Measurements from ENCODE around the gene HCRT.
"Not testable (repeated sequence)": the region's sequence is repeated elsewhere in the genome, so short reads cannot be mapped to it uniquely, and the experiment has no call there.

Gene HCRT

DNA sequence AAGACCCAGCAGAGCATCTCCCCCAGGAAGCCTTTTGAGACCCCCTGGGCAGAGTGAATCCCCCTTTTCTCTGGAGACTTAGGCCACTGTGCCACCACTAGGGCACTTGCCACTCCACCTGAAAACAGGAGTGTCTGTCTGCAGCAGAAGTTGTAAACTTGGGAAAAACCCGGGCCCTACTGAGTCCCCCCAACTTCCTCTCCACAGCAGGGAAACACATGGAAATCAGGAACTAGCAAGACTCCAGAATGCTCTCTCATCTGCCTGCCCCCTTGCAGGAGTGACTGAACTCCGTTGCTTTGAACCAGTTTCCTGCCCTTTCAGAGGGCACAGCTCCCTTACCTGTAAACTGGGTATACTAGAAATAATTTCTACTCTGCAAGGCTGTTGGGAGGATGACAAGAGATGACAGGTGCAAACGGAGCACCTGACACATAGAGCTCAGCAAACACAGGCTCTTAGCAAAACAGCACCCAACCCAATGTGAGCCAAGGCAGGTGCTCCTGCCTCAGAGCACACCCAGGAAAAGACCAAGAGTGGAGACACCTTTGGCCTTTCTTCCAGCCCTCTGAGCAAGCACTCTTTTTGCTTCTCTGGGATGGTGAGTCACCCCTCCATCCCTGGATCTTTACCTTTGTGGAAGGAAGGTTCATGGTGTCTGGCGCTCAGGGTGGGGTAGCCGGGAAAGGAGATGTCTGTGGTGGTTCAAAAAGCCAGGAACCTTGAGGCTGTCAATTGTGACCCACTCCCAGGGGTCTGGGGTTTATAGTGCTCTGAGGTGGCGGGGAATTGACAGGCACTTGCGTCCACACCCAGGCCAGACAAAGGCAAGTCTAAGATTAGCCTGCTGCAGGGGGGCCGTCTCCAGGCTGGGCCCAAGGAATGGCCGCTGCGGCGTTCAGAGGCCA, at the start of gene HCRT:
TSS of gene HCRT (minus strand) at position 740 of the 908 bp plus-strand sequence. CDS start at position 653, 87 bp downstream.
- no peak for DNase-seq (ENCODE audit: low spot score)

- DNase-seq (ENCODE audit: low spot score): no peak
These were observed 48.7 kb upstream of the HCRT start for GRCh38 chr17:42233994-42234393.

- DNase-seq (ENCODE audit: low spot score): no peak
These were observed 47.9 kb upstream of the HCRT start for GRCh38 chr17:42233156-42233555.

GRCh38 chr17:42230225-42230624, 45.0 kb upstream of the HCRT start:
- no peak for DNase-seq (ENCODE audit: low spot score)

DNA sequence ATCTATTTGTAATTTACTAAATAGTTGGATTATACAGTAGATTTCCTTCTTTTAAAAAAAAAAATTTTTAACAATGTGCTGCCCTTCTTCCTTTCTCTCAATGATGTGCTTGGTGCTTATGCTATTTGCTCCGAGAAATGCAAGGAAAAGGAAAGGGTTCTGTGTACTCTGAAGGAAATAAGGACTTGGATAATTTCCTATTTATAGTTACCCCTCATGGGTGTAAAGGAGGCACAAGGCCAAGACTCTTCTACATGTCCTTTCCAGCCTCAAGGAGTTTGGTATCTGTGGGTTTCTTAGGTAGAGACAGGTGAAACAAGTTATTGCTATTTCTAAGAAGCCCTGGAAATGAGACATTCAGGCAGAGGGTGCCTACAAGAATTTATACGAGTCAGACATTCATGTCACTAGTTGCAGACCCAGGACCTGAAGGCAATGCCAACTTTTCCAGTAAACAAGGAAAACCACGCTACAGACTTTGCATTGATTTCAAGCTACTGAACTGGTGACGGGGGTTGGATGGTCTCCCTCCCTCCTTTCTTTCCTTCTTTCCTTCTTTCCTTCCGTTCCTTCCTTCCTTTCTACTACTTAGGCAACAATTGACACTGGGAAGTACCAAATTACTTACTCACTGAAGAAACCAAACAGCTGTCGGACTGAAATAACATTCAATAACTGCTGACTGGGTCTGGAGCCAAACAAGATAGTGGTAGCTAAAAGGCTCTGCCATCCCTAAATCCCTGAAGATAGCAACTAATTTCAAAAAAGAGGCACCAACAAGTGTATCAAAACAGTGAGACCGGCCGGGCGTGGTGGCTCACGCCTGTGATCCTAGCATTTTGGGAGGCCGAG, 42.8 kb upstream of the HCRT start:
- DNase-seq (ENCODE audit: low spot score): no peak

- DNase-seq (ENCODE audit: low spot score): no peak
These were observed 40.4 kb upstream of the HCRT start for GRCh38 chr17:42225646-42226045.

- DNase-seq (ENCODE audit: low spot score): no peak
These were observed 39.4 kb upstream of the HCRT start for GRCh38 chr17:42224651-42225050.

- peak; percentile 76 for DNase-seq (ENCODE audit: low spot score)
These were observed 36.9 kb upstream of the HCRT start for GRCh38 chr17:42221886-42222745.

- not testable (repeated sequence) for DNase-seq (ENCODE audit: low spot score)
These were observed 34.0 kb upstream of the HCRT start for GRCh38 chr17:42219280-42219679.

DNA sequence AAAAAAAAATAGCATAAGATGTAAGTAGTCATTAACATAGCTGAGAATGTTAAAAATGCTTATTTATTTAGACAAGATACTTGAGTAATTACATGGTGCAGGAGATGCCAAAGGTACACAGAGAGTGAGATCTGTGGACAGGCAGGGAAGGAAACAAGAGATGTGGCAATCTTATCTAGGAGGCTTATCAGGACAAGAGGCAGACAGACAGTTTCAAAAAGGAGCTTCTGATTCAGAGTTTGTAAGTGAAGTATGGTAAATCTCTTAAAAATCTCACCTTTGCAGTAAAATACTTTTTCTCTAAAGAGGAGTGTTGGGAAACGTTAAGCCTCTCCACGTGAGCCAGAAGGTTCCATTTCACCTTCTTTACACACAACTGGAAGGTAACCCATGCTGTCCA, 28.9 kb upstream of the HCRT start:
- no peak for DNase-seq (ENCODE audit: low spot score)

- DNase-seq (ENCODE audit: low spot score): no peak
These were observed 27.1 kb upstream of the HCRT start for GRCh38 chr17:42212382-42212781.

- DNase-seq (ENCODE audit: low spot score): not testable (repeated sequence)
These were observed 26.7 kb upstream of the HCRT start for GRCh38 chr17:42211921-42212341.

- no peak for DNase-seq (ENCODE audit: low spot score)
These were observed 24.8 kb upstream of the HCRT start for GRCh38 chr17:42210046-42210445.

DNA sequence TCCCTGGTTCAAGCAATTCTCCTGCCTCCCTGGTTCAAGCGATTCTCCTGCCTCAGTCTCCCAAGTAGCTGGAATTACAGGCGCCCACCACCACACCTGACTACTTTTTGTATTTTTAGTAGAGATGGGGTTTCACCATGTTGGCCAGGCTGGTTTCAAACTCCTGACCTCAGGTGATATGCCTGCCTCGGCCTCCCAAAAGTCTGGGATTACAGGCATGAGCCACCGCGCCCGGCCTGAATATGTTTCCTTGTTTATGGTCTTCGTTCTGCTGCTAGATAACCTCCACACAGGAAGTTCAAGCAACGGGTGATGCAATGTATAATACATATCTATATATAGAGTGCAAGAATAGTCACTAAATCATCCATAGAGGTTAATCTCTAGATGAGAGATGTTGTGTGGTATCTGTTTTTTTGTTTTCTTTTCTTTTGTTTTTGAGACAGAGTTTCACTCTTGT, 20.9 kb upstream of the HCRT start:
- not testable (repeated sequence) for DNase-seq (ENCODE audit: low spot score)

DNA sequence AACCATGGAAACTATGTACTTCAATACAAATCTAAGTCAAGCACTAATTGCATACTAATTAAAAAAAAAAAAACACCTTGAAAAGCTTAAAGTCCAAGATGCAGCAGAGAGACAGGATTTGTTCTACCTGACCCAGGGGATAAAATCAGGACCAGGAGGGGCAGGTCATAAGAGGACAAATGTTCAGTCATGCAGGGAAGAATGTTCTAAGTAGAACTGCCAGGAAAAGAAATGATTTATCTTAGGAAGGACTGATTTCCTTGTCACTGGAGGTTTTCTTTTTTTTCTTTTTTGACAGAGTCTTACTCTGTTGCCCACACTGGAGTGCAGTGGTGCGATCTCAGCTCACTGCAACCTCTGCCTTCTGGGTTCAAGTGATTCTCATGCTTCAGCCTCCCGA, 18.1 kb upstream of the HCRT start:
- no peak for DNase-seq (ENCODE audit: low spot score)

GRCh38 chr17:42202696-42203095, 17.4 kb upstream of the HCRT start:
- no peak for DNase-seq (ENCODE audit: low spot score)

GRCh38 chr17:42202159-42202558, 16.9 kb upstream of the HCRT start:
- no peak for DNase-seq (ENCODE audit: low spot score)

GRCh38 chr17:42201458-42201772, 16.2 kb upstream of the HCRT start:
- no peak for DNase-seq (ENCODE audit: low spot score)

- no peak for DNase-seq (ENCODE audit: low spot score)
These were observed 15.6 kb upstream of the HCRT start for GRCh38 chr17:42200706-42201457.

GRCh38 chr17:42199416-42200011, 14.3 kb upstream of the HCRT start:
- DNase-seq (ENCODE audit: low spot score): no peak

DNA sequence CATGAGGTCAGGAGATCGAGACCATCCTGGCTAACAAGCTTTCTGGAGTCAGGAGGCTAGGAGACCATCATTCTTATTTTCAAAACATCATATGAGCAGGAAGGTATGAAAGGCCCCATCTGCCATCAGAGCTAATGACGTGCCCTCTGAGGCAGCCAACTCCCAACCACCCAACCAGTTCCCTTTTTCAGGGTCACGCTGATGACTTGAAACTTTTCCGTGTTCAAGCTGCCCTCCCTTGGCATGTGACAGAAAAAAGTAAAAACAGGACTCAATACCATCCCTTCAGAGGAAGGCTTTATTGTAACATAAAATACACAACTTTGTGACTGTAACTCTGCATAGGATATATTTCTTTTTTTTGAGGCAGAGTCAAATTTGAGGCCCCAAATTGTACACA, 13.6 kb upstream of the HCRT start:
- no peak for DNase-seq (ENCODE audit: low spot score)
